ENCODE data around the gene PHETA1. TPM values are rescaled to one million over a fixed set of nuclear protein-coding genes. Genes with fewer than 3 reads are reported as not detected.

PHETA1 gene
- total and polyA plus RNA-seq, 10 of the 15 experiments (the other 5 are each of a cell fraction or from before 2014, with no cell fraction given), result 0.02 to 1.3 (median 0.51) TPM; not detected in 1

GRCh38 chr12:111355201-111355925 is 13.5 kb downstream of the PHETA1 start (continued):
- TF ChIP-seq BCL11A (IDR thresholded peaks at IDR 0.05; ENCODE audit: low read depth, low read length) (no peak), IKZF2 (IDR thresholded peaks at IDR 0.05) (no peak), CBX3 (IDR thresholded peaks at IDR 0.05; ENCODE audit: borderline replicate concordance, low read depth) (no peak), ZNF217 (IDR thresholded peaks at IDR 0.05) (no peak), TAF1 (IDR thresholded peaks at IDR 0.05; ENCODE audit: borderline replicate concordance, low read depth, low read length) (no peak), HDAC2 (IDR thresholded peaks at IDR 0.05) (no peak), SIN3A (IDR thresholded peaks at IDR 0.05; ENCODE audit: low read depth, low read length) (no peak)
- TF ChIP-seq, protein P1, sequence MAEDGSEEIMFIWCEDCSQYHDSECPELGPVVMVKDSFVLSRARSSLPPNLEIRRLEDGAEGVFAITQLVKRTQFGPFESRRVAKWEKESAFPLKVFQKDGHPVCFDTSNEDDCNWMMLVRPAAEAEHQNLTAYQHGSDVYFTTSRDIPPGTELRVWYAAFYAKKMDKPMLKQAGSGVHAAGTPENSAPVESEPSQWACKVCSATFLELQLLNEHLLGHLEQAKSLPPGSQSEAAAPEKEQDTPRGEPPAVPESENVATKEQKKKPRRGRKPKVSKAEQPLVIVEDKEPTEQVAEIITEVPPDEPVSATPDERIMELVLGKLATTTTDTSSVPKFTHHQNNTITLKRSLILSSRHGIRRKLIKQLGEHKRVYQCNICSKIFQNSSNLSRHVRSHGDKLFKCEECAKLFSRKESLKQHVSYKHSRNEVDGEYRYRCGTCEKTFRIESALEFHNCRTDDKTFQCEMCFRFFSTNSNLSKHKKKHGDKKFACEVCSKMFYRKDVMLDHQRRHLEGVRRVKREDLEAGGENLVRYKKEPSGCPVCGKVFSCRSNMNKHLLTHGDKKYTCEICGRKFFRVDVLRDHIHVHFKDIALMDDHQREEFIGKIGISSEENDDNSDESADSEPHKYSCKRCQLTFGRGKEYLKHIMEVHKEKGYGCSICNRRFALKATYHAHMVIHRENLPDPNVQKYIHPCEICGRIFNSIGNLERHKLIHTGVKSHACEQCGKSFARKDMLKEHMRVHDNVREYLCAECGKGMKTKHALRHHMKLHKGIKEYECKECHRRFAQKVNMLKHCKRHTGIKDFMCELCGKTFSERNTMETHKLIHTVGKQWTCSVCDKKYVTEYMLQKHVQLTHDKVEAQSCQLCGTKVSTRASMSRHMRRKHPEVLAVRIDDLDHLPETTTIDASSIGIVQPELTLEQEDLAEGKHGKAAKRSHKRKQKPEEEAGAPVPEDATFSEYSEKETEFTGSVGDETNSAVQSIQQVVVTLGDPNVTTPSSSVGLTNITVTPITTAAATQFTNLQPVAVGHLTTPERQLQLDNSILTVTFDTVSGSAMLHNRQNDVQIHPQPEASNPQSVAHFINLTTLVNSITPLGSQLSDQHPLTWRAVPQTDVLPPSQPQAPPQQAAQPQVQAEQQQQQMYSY (CRISPR knock-in tag; IDR thresholded peaks at IDR 0.05), result no peak

DNA sequence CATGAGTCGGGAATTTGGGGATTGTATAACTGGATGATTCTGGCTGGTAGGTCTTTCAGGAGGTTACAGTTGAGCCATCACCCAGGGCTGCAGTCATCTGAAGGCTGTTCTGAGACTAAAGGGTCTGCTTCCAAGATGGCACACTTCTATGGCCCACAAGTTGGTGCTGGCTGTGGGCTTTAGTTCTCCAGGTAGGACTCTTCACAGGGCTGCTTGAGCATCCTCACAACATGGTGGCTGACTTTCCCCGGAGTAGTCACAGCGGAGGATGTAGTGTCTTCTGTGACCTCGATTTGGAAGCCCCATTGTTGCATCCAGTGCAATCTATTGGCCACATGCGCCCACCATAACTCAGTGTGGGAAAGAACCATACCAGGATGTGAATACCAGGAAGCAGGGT is 14.4 kb downstream of the PHETA1 start:
- BruUV-seq (replicated peaks), result no TSS peak
- TF ChIP-seq PKNOX1 (IDR thresholded peaks at IDR 0.05), result no peak
- TF ChIP-seq SMARCA5 (IDR thresholded peaks at IDR 0.05), result no peak
- TF ChIP-seq SIN3A (IDR thresholded peaks at IDR 0.05; ENCODE audit: low read depth, low read length), result no peak
- no peak for TF ChIP-seq EED (IDR thresholded peaks at IDR 0.05; ENCODE audit: low read depth)
- TF ChIP-seq, protein P2, sequence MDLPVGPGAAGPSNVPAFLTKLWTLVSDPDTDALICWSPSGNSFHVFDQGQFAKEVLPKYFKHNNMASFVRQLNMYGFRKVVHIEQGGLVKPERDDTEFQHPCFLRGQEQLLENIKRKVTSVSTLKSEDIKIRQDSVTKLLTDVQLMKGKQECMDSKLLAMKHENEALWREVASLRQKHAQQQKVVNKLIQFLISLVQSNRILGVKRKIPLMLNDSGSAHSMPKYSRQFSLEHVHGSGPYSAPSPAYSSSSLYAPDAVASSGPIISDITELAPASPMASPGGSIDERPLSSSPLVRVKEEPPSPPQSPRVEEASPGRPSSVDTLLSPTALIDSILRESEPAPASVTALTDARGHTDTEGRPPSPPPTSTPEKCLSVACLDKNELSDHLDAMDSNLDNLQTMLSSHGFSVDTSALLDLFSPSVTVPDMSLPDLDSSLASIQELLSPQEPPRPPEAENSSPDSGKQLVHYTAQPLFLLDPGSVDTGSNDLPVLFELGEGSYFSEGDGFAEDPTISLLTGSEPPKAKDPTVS (IDR thresholded peaks at IDR 0.05; ENCODE audit: low read depth, low read length), result no peak
- TF ChIP-seq JUNB (IDR thresholded peaks at IDR 0.05), result no peak
- no peak for ATAC-seq

More for the DNA sequence above, 14.4 kb downstream of the PHETA1 start:
- intact Hi-C loops (cut with micrococcal nuclease; ENCODE audit: unreplicated experiment), result no loop called here
- no peak for FAIRE-seq
- DNase-seq (ENCODE audit: low read depth, low spot score), result no peak
- Histone ChIP-seq H3K36me3 (ENCODE audit: control insufficient read depth in 2 of 2, insufficient read depth in 2 of 2, low read length in 1 of 2) (no peaks in the 10 kb centered on the region), H3K27me3 (replicated peaks in 1 of 2; ENCODE audit: control insufficient read depth in 2 of 2, insufficient read depth in 2 of 2, low read length in 1 of 2) (no peaks in the 10 kb centered on the region), H3K4me2 (ENCODE audit: control insufficient read depth, insufficient read depth) (no peak overlapping the region), H4K20me1 (ENCODE audit: control insufficient read depth, insufficient read depth) (no peaks in the 10 kb centered on the region), H3K9ac (ENCODE audit: control insufficient read depth, insufficient read depth, low read length) (no peak overlapping the region), H3K9me3 (replicated peaks; ENCODE audit: control insufficient read depth, insufficient read depth, low read length) (no peaks in the 10 kb centered on the region; the same call in 2 of the 3 replicates), H3K27ac (ENCODE audit: control insufficient read depth, insufficient read depth) (no peak overlapping the region), H3K79me2 (ENCODE audit: control insufficient read depth, insufficient read depth, low read length) (no peaks in the 10 kb centered on the region), H3K4me1 (ENCODE audit: control insufficient read depth, insufficient read depth, low read length) (peaks cover 7% of the 10 kb centered on the region), H2AFZ (ENCODE audit: control insufficient read depth, low read depth, low read length) (no peak overlapping the region), H3K4me3 (no peak overlapping the region)
- 89% methylated on average over 5 of the region's 5 CpGs for WGBS (ENCODE audit: insufficient coverage, insufficient replicate concordance, low lambda C conversion rate, missing lambda C conversion rate)
- ChIA-PET CTCF (no interaction called here), POLR2A (no interaction called here), SMC1A (ENCODE audit: uncharacterized antibody, unreplicated experiment) (no interaction called here), RAD21 (ENCODE audit: unreplicated experiment) (no interaction called here)
- in situ Hi-C loops (cut with MboI), result no loop called here

Measured in GM12878 (cell line).